H1 (cell line): ENCODE data around the gene E2F1. TPM values are rescaled to one million over a fixed set of nuclear protein-coding genes. Genes with fewer than 3 reads are reported as not detected.

Experiments
- CTCF ChIA-PET: fragments of 300-600 bp; sonication (Branson Sonifier 250); formaldehyde crosslinking; loops from one replicate; lab custom pipeline; 2021; ENCODE audit not compliant: partially characterized antibody; lab: Charles Lee
- POLR2A ChIA-PET: fragments of 300-600 bp; sonication (Branson Sonifier 250); formaldehyde crosslinking; loops from one replicate; lab custom pipeline; 2021; ENCODE audit warnings: inconsistent platforms; ENCODE audit not compliant: partially characterized antibody; lab: Charles Lee
- DNase-seq, 2 experiments: peaks; one replicate each; pipeline versions ENCODE4 v3.0.0 to v3.0.0-alpha.2; 2010 to 2022; ENCODE audit warnings: low spot score in 2 of 2, low read depth in 1 of 2, mixed read lengths in 1 of 2
- FAIRE-seq: peaks from 2 replicates; lab custom pipeline; 2011; peaks lifted over from hg19 to GRCh38; lab: Jason Lieb, UNC
- H2AFZ ChIP-seq: 2 replicates; pipeline ENCODE4 v1.8.1; 2012; ENCODE audit warnings: low read length, inconsistent platforms
- H2AK5ac ChIP-seq: 2 replicates; pipeline ENCODE4 v1.6.1; 2013; ENCODE audit warnings: low read depth, low read length
- H2BK120ac ChIP-seq: replicated peaks from 2 replicates; pipeline ENCODE3; 2013; ENCODE audit warnings: low read depth, low read length, inconsistent platforms
- H2BK12ac ChIP-seq: 2 replicates; pipeline ENCODE4 v1.6.1; 2013; ENCODE audit warnings: low read depth, low read length
- H2BK15ac ChIP-seq: 2 replicates; pipeline ENCODE4 v1.6.1; 2013; ENCODE audit warnings: low read length
- H2BK20ac ChIP-seq: 2 replicates; pipeline ENCODE4 v1.6.1; 2013; ENCODE audit warnings: low read length
- H2BK5ac ChIP-seq: 2 replicates; pipeline ENCODE4 v1.6.1; 2013; ENCODE audit warnings: low read depth, low read length
- H3K14ac ChIP-seq: 2 replicates; pipeline ENCODE4 v1.6.1; 2013; ENCODE audit warnings: inconsistent platforms; ENCODE audit not compliant: insufficient read length
- H3K18ac ChIP-seq: 2 replicates; pipeline ENCODE4 v1.6.1; 2013; ENCODE audit warnings: low read length; ENCODE audit errors: extremely low read depth
- H3K23ac ChIP-seq: 2 replicates; pipeline ENCODE4 v1.6.1; 2013; ENCODE audit warnings: inconsistent platforms; ENCODE audit not compliant: insufficient read length
- H3K23me2 ChIP-seq: 2 replicates; pipeline ENCODE4 v1.6.1; 2013; ENCODE audit warnings: low read depth, low read length
- H3K27ac ChIP-seq: 2 replicates; pipeline ENCODE4 v1.6.1; 2011; ENCODE audit warnings: low read depth, low read length, inconsistent platforms
- H3K27me3 ChIP-seq, 4 experiments: replicated peaks in 1 of 4; 1 replicate in 1 of 4; 2 replicates in 3 of 4; pipeline versions ENCODE4 v1.6.1 to v1.8.1; 2011 to 2013; ENCODE audit warnings: low read length in 3 of 4, mild to moderate bottlenecking in 3 of 4, inconsistent platforms in 2 of 4, mixed read lengths in 2 of 4, moderate library complexity in 1 of 4; ENCODE audit not compliant: control insufficient read depth in 3 of 4, insufficient read depth in 3 of 4; ENCODE audit errors: extremely low read depth in 1 of 4
- H3K36me3 ChIP-seq, 4 experiments: 2 replicates each; pipeline versions ENCODE4 v1.6.1 to v1.8.1; 2011 to 2013; ENCODE audit warnings: mild to moderate bottlenecking in 4 of 4, low read length in 3 of 4, moderate library complexity in 2 of 4, control low read depth in 1 of 4, inconsistent platforms in 1 of 4; ENCODE audit not compliant: insufficient read depth in 4 of 4, control insufficient read depth in 2 of 4
- H3K4ac ChIP-seq: replicated peaks from 2 replicates; pipeline ENCODE3; 2013; ENCODE audit warnings: low read length, low read depth, mixed read lengths, inconsistent platforms; ENCODE audit not compliant: insufficient read length
- H3K4me1 ChIP-seq, 4 experiments: replicated peaks in 1 of 4; 1 replicate in 1 of 4; 2 replicates in 3 of 4; pipeline versions ENCODE4 v1.6.1 to v1.8.1; 2011 to 2013; ENCODE audit warnings: low read length in 3 of 4, inconsistent platforms in 2 of 4, mixed read lengths in 1 of 4; ENCODE audit not compliant: insufficient read depth in 4 of 4, control insufficient read depth in 3 of 4
- H3K4me2 ChIP-seq, 2 experiments: 2 replicates each; pipeline versions ENCODE4 v1.6.1 to v1.8.1; 2011 to 2013; ENCODE audit warnings: low read depth in 2 of 2, low read length in 2 of 2, control low read depth in 1 of 2, inconsistent platforms in 1 of 2, mild to moderate bottlenecking in 1 of 2; ENCODE audit not compliant: insufficient read depth in 1 of 2
- H3K4me3 ChIP-seq, 4 experiments: fragments of 200-600, 300-600 bp in 1 of 4; sonication (generic), shearing (Covaris generic), sonication (Bioruptor Twin) in 1 of 4; 2 replicates each; pipeline versions ENCODE4 v1.5.1 to v1.8.1; 2011 to 2016; ENCODE audit warnings: low read length in 4 of 4, low read depth in 3 of 4, control low read depth in 2 of 4, inconsistent platforms in 2 of 4, mild to moderate bottlenecking in 2 of 4, mixed read lengths in 1 of 4, moderate library complexity in 1 of 4; ENCODE audit not compliant: insufficient read depth in 2 of 4; ENCODE audit errors: extremely low read depth in 1 of 4
- H3K56ac ChIP-seq: replicated peaks from 2 replicates; pipeline ENCODE3; 2013; ENCODE audit warnings: low read depth, mild to moderate bottlenecking, mixed read lengths, low read length, inconsistent platforms; ENCODE audit not compliant: insufficient read length
- H3K79me1 ChIP-seq: 2 replicates; pipeline ENCODE4 v1.6.1; 2013; ENCODE audit warnings: low read depth, low read length, control low read depth
- H3K79me2 ChIP-seq, 2 experiments: 2 replicates each; pipeline versions ENCODE4 v1.6.1 to v1.8.1; 2012 to 2013; ENCODE audit warnings: low read length in 2 of 2, mild to moderate bottlenecking in 2 of 2, inconsistent platforms in 1 of 2; ENCODE audit not compliant: insufficient read depth in 2 of 2, control insufficient read depth in 1 of 2
- H3K9ac ChIP-seq, 4 experiments: replicated peaks in 1 of 4; 1 replicate in 1 of 4; 2 replicates in 3 of 4; pipeline versions ENCODE4 v1.6.1 to v1.8.1; 2011 to 2013; ENCODE audit warnings: low read depth in 3 of 4, low read length in 3 of 4, control low read depth in 2 of 4, mild to moderate bottlenecking in 2 of 4, moderate library complexity in 2 of 4, inconsistent platforms in 1 of 4; ENCODE audit errors: extremely low read depth in 1 of 4
- H3K9me3 ChIP-seq, 2 experiments: 2 replicates each; pipeline versions ENCODE4 v1.6.1 to v1.8.1; 2012 to 2013; ENCODE audit warnings: mild to moderate bottlenecking in 2 of 2, moderate library complexity in 2 of 2, control low read depth in 1 of 2, inconsistent platforms in 1 of 2, low read depth in 1 of 2, low read length in 1 of 2, mixed read lengths in 1 of 2; ENCODE audit not compliant: insufficient read depth in 2 of 2
- H4K20me1 ChIP-seq, 2 experiments: replicated peaks in 1 of 2; 2 replicates each; pipeline versions ENCODE3 to v1.8.1; 2011 to 2013; ENCODE audit warnings: inconsistent platforms in 2 of 2, low read length in 2 of 2, mild to moderate bottlenecking in 1 of 2; ENCODE audit not compliant: insufficient read depth in 2 of 2, control insufficient read depth in 1 of 2
- H4K5ac ChIP-seq: 2 replicates; pipeline ENCODE4 v1.6.1; 2013; ENCODE audit warnings: low read length, low read depth, mixed read lengths, inconsistent platforms; ENCODE audit not compliant: insufficient read length
- H4K8ac ChIP-seq: 2 replicates; pipeline ENCODE4 v1.8.0; 2013; ENCODE audit warnings: mild to moderate bottlenecking, moderate library complexity, low read length, inconsistent platforms; ENCODE audit not compliant: insufficient read depth; ENCODE audit errors: extremely low read depth
- H4K91ac ChIP-seq: replicated peaks from 2 replicates; pipeline ENCODE3; 2013; ENCODE audit warnings: low read length, mixed read lengths, inconsistent platforms; ENCODE audit not compliant: insufficient read length
- GTF2F1 ChIP-seq: IDR thresholded peaks from 2 replicates; pipeline ENCODE4 v1.6.1; 2012; ENCODE audit warnings: low read depth, low read length, improper control_type of control experiment, borderline replicate concordance
- WGBS, 2 experiments: shearing (Covaris generic) in 1 of 2; methylation state at CpG; one replicate each; pipeline versions ENCODE4 v1.1.6 to v1.1.7; 2013 to 2015; ENCODE audit warnings: low lambda C conversion rate in 2 of 2, mixed read lengths in 2 of 2, inconsistent platforms in 1 of 2, low coverage in 1 of 2, missing lambda C conversion rate in 1 of 2; ENCODE audit not compliant: insufficient replicate concordance in 2 of 2, insufficient coverage in 1 of 2, insufficient read length in 1 of 2; ENCODE audit errors: extremely low coverage in 1 of 2, missing lambda C conversion rate in 1 of 2; 5-methylcytosine and 5-hydroxymethylcytosine counted together
- polyA plus RNA-seq, 7 experiments: library from polyadenylated mRNA; depleted of rRNA in 3 of 7; stranded (reverse) in 5 of 7; unstranded in 2 of 7; fragments of >200 nt in 5 of 7; fragments of 200-250 nt in 2 of 7; gene quantifications; 1 replicate in 5 of 7; 2 replicates in 1 of 7; 4 replicates in 1 of 7; pipeline versions ENCODE4 v1.2.1 to v1.2.3, GENCODE V29; 2011 to 2013; ENCODE audit warnings: missing spikeins in 2 of 7, mixed read lengths in 2 of 7
- total RNA-seq: library from RNA; stranded (reverse); fragmentation: NEBNext Ultra II Directional; extraction: Animal tissue kit (Norgen Biotek cat#: 25700); gene quantifications from 2 replicates; pipeline ENCODE4 v1.2.1, GENCODE V29; 2021
- TF ChIP-seq, protein P1 (sequence below): IDR thresholded peaks from 2 replicates; pipeline ENCODE4 v1.6.1; 2012; ENCODE audit warnings: inconsistent platforms

E2F1 gene
- total and polyA plus RNA-seq, 2 of the 8 experiments (the other 6 are each of a cell fraction or from before 2014, with no cell fraction given) = 33.4 to 35.8 TPM

DNA sequence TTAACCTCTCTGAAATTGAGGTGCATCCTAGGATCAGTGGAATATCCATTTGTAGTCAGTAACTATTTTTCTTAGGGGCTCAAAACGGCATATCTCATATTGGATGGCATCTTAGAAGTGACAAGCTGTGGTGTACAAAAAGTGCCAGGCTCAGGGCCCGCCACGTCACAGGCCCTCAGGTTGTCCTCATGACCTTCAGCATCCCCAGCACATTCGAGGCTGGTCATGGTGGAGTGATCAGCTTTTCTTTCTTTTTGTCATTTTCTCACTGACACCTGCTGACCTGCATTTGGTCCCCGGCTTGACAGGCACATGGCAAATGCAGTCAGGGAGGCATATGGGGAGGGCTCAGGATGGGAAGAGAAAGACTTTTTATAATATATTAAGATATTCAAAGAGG lies 7.1 kb upstream of the E2F1 start:
- CTCF ChIA-PET = interaction anchor here (1.1 to 1.9 kb wide), 4 partner anchors 9 to 32 kb away, joined by 3 to 6 read pairs (median 6); no protein-coding TSS in a partner anchor
- Histone ChIP-seq H3K4me3 (no peak overlapping the region), H2BK15ac (no peak overlapping the region), H3K23me2 (no peaks in the 10 kb centered on the region), H4K91ac (no peak overlapping the region), H3K23ac (no peak overlapping the region), H3K4me2 (no peak overlapping the region), H2BK12ac (0 out of 2 replicates have a peak overlapping the region, but pooled peaks have one; percentile 39), H4K20me1 (no peaks in the 10 kb centered on the region), H3K56ac (no peak overlapping the region), H3K9me3 (peaks cover 0 to under 1% of the 10 kb centered on the region in 2 experiments; a peak in 1 of 4 replicates), H2AK5ac (no peak overlapping the region), H3K36me3 (no peaks in the 10 kb centered on the region), H3K79me2 (no peaks in the 10 kb centered on the region), H3K18ac (no peak overlapping the region), H4K8ac (no peak overlapping the region), H3K14ac (no peak overlapping the region), H3K4me1 (peaks cover 0 to 16% (median 9%) of the 10 kb centered on the region in 4 experiments; a peak in 6 of 7 replicates), H3K9ac (no peak overlapping the region), H3K79me1 (no peaks in the 10 kb centered on the region), H2BK120ac (no peak overlapping the region), H2BK5ac (no peak overlapping the region), H4K5ac (no peak overlapping the region), H3K27ac (no peak overlapping the region), H2AFZ (no peak overlapping the region), H2BK20ac (no peak overlapping the region), H3K27me3 (peaks cover 0 to 6% (median 2%) of the 10 kb centered on the region in 4 experiments; a peak in 4 of 7 replicates), H3K4ac (peak overlapping the region; percentile 51)
- DNase-seq = no peak
- POLR2A ChIA-PET = interaction anchor here (0.6 to 2.6 kb wide), 8 partner anchors 8 to 38 kb away, joined by 3 to 10 read pairs (median 4); partner anchors contain the start of genes PXMP4 and ZNF341
- FAIRE-seq = no peak
- no peak for TF ChIP-seq GTF2F1
- TF ChIP-seq, protein P1, sequence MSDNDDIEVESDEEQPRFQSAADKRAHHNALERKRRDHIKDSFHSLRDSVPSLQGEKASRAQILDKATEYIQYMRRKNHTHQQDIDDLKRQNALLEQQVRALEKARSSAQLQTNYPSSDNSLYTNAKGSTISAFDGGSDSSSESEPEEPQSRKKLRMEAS = 0 out of 2 replicates have a peak, but pooled peaks have one; percentile 10
- WGBS, 2 experiments = 84% methylated on average over 5 of the region's 5 CpGs; no CpG with 5 or more reads in 1 of the 2 experiments
